ENCODE results near the gene TRIL. TPM values are rescaled to one million over a fixed set of nuclear protein-coding genes. Genes with fewer than 3 reads are reported as not detected.

TRIL gene
- polyA plus RNA-seq, 1 donor from 2014 or later = 1.4 TPM

GRCh38 chr7:28903730-28904577 lies 54.2 kb downstream of the TRIL start:
- TF ChIP-seq MXI1 (conservative IDR thresholded peaks at IDR 0.05; ENCODE audit: poor library complexity, severe bottlenecking) (no peak), CTCF (IDR thresholded peaks at IDR 0.05; ENCODE audit: poor library complexity, severe bottlenecking) (no peak), REST (IDR thresholded peaks at IDR 0.05; ENCODE audit: borderline replicate concordance) (no peak)
- no peak overlapping the region for H2AFZ ChIP-seq (ENCODE audit: low read depth, low read length)
- no peak overlapping the region for H3K4me2 ChIP-seq (ENCODE audit: low read length)
- H3K27ac ChIP-seq (ENCODE audit: low read length) = no peak overlapping the region
- no peaks in the 10 kb centered on the region for H4K20me1 ChIP-seq (ENCODE audit: insufficient read depth)
- no peak overlapping the region for H3K9ac ChIP-seq (ENCODE audit: low read length)
- no peak overlapping the region for H3K4me3 ChIP-seq (ENCODE audit: low read length)
- H3K9me2 ChIP-seq (ENCODE audit: insufficient read depth, low read length) = no peaks in the 10 kb centered on the region
- H3F3A ChIP-seq (ENCODE audit: insufficient read depth, low read length, poor library complexity, severe bottlenecking) = no peaks in the 10 kb centered on the region
- H3K36me3 ChIP-seq (ENCODE audit: insufficient read depth, low read length) = no peaks in the 10 kb centered on the region
- H3K27me3 ChIP-seq (ENCODE audit: insufficient read depth, low read depth, low read length) = no peaks in the 10 kb centered on the region
- H3K9me3 ChIP-seq (ENCODE audit: low read length) = no peaks in the 10 kb centered on the region
- H3K79me2 ChIP-seq (replicated peaks; ENCODE audit: insufficient read depth, low read length) = no peaks in the 10 kb centered on the region

Other genes starting within 250 kb of the TRIL start
- gene CPVL, start 188.2 kb upstream of the TRIL start, polyA plus RNA-seq = 13.0 and 19.5 TPM in 2 replicates
- 132 and 136 TPM in 2 replicates for gene CHN2, start 236.4 kb upstream of the TRIL start, polyA plus RNA-seq

Measured in neural cell (in vitro differentiated cells).